ENCODE results near the gene NPR1.

DNA sequence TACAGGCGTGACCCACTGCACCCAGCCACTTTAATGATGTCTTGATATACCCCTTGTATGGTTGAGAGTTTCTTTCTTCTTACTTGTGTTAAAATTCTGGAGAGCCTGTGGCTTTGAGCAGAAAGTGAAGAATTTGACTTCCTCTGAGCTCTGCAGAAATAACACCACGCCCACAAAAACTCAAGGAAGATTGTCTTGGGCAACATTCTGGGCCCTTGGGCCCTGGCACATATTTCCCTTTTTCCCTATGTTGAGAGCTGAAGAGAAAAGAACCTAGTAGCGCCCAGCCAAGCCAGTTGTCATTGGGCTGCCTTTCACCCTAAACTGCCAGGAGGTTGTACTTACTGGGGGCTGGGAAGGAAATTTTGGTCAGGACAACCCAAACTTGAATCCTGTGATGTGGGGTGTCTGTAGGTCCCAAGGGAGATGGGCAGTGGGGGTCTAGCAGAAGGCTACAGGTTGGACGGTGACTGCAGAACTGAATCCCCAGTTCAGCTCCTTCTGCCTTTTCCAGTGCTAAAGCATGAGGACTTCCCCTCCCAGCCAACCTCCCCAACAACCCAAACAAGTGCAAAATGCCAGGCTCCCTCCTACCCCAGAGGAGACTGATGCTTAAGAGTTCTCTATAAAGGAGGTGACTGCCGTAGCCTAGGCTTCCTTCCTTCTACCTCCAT, 31.7 kb upstream of the NPR1 start:
- TF ChIP-seq, protein P1, sequence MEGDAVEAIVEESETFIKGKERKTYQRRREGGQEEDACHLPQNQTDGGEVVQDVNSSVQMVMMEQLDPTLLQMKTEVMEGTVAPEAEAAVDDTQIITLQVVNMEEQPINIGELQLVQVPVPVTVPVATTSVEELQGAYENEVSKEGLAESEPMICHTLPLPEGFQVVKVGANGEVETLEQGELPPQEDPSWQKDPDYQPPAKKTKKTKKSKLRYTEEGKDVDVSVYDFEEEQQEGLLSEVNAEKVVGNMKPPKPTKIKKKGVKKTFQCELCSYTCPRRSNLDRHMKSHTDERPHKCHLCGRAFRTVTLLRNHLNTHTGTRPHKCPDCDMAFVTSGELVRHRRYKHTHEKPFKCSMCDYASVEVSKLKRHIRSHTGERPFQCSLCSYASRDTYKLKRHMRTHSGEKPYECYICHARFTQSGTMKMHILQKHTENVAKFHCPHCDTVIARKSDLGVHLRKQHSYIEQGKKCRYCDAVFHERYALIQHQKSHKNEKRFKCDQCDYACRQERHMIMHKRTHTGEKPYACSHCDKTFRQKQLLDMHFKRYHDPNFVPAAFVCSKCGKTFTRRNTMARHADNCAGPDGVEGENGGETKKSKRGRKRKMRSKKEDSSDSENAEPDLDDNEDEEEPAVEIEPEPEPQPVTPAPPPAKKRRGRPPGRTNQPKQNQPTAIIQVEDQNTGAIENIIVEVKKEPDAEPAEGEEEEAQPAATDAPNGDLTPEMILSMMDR (IDR thresholded peaks at IDR 0.05; ENCODE audit: low read length) = no peak
- no peak for TF ChIP-seq EZH2 (optimal IDR thresholded peaks at IDR 0.05; ENCODE audit: low read depth, low read length)

Measured in MM.1S (cell line).